ENCODE results near the gene CSNK2B.
A peak's percentile ranks its signal among the peaks of the same experiment; 100 is the strongest.
"Not testable (repeated sequence)": the region's sequence is repeated elsewhere in the genome, so short reads cannot be mapped to it uniquely, and the experiment has no call there.

Gene CSNK2B

DNA sequence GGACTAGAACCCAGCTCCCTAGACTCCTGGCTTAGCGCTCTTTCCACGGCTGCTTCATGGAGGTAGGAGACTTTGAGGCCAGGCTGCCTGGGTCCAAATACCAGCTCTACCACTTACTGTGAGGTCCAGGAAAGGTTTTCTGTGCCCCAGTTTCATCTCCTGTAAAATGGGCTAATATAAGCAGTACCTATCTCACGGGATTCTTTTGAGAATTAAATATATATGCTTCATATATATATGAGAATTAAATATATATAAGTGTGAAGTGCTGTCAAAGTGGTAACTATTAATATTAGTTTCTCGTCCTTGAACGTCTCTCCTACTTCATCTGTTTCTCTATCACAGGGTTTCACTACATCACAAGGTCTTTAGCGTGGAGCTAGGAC, 25.2 kb downstream of the CSNK2B start:
- DNase-seq: no peak

- no peak for DNase-seq
These were observed 25.8 kb downstream of the CSNK2B start for GRCh38 chr6:31691564-31692108.

GRCh38 chr6:31692353-31692752, 26.5 kb downstream of the CSNK2B start:
- DNase-seq: no peak

GRCh38 chr6:31692886-31693285, 27.0 kb downstream of the CSNK2B start:
- no peak for DNase-seq

DNA sequence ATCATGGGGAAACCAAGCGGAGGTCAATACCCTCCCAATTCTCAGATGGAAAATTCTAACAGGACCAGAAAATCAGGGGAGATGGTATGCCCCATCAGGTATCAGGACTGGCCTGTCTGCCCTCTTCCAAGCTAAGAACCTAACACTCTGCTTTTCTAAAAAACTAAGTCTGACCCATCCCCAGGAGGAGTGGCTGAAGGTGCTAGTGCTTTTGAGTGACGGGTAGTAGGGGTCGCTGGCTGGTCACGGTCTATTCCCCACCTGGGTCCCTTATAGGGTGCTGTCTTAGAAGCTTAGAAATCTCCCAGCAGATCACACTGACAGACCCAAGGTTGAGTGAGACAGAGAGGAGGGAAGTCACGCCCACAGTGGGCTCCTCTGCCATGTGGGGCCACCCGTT, 27.7 kb downstream of the CSNK2B start:
- DNase-seq: no peak

DNA sequence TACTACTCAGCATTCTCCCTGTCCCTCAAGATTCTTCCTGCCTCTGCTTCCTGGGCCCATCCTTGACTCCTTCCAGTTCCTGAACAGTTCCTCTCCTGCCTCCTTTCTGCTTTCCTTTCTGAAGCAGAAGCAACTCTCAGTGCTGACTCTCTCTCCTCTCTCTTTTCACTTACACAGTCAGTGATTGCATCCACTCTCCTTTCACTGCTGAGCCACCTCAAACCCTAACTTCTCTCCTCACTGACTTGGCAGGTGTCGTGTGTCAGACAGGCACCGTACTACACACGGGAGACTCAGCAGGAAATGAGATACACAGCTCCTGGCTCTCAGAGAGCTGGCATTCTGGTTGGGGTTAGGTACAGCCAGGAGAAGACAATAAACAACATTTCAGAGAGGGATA, 31.7 kb downstream of the CSNK2B start:
- no peak for DNase-seq

DNA sequence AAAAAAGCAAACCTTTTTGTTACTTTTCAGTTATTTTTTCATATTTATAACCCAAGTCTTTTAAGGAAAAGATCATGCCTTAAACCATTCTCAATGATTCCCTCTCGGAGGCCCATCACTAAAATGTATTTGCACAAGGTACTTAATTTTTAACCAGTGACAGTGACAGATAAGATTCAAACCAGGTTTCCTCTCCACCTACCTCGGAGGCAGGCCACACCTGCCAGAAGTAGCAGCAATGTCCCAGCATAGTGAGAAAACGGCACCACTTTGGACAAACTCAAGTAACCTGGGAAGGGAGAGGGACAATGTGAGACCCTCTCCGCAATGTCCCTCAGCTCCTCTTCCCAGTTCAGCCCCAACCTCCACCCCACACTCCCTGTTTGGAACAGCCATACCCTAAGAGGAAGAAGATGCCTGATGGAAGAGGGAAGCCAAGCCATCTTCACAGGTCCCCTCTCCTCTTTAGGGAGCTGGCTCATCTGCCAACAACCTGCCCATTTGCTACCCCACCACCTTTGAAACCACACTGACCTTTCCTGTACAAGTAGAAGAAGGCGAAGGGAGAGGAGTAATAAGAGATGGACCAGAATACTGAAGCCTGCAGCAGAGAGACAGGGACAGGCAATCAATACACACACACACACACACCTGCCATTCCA, 35.0 kb downstream of the CSNK2B start:
- DNase-seq: no peak

GRCh38 chr6:31701666-31702404, 36.0 kb downstream of the CSNK2B start:
- DNase-seq: no peak

GRCh38 chr6:31702405-31702818, 36.5 kb downstream of the CSNK2B start:
- DNase-seq: no peak

DNA sequence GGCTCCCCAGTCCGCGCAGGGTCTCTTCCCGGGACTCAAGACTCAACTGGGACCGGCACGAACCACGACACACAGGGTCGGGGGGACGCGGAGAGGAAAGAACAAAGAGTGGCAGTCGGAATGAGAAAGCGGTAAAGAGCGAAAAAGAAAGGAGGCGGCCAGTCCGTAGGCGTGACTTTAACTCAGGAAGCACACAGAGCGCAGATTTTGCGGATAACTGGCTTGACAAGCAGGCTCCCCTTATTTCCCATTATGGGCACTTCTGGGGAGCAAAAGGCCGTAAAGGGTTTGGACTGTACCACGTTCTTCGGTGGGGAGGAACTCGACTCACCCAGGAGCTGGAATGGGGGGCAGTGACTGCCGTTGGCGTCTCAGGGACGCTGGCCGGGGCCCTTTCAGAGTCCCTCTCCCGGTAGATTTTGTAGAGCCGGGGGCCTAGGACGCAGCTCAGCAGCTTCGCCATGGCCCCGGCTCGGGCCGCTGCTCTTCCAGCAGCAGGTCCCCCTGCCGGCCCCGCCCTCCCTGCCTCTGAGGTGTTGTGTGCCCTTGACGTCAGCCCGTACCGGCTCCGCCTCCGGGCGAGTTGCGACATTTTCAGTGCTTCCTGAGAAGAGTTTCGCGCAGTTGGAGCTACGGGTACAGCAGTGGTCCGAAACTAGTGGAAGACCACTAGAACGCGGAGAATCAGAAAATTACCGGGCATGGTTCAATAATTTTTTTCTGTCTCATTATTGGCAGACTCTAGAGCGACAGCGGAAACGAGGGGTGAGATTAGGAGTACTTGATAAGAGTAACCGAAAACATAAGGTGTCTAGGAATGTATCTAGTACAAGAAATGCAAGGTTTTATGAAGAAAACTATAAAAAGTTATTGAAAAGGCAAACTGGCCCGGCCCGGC, 37.2 kb downstream of the CSNK2B start, which contains the start of gene ABHD16A:
Gene ABHD16A (minus strand): TSS at position 506 of the 898 bp plus-strand sequence. CDS start 43 bp downstream, at position 463.
- peak; percentile 97 for DNase-seq

GRCh38 chr6:31705931-31706330, 40.1 kb downstream of the CSNK2B start:
- no peak for DNase-seq

DNA sequence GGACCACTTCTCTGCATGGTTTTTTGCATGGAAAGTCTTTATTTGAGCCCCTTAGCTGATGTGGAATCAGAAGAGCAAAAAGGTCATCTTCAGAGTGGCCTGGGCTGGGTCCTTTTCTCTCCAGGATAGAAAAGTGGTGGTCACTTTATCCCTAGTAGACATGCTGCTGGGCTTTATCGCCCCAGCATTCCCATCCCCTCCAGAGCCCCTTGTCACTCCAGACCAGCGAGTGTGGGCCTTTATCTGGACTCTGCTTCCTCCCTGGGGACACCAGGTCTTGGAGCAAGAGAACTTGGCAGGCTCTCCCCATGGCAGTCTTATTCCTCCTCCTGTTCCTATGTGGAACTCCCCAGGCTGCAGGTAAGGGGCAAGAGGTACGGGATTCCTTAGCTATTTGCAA, 40.7 kb downstream of the CSNK2B start, which contains the start of gene LY6G6F:
Gene LY6G6F (plus strand): TSS at position 268 of the 400 bp plus-strand sequence. CDS start 41 bp downstream, at position 309.
- no peak for DNase-seq

DNA sequence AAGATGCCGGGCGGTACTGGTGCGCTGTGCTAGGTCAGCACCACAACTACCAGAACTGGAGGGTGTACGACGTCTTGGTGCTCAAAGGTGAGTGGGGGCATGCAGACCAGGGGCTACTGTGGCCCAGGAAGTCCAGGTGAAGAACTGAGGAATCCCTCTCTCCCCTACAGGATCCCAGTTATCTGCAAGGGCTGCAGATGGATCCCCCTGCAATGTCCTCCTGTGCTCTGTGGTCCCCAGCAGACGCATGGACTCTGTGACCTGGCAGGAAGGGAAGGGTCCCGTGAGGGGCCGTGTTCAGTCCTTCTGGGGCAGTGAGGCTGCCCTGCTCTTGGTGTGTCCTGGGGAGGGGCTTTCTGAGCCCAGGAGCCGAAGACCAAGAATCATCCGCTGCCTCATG, 41.8 kb downstream of the CSNK2B start:
- no peak for DNase-seq

- no peak for DNase-seq
These were observed 42.3 kb downstream of the CSNK2B start for GRCh38 chr6:31708224-31708623.

GRCh38 chr6:31709157-31709556, 43.3 kb downstream of the CSNK2B start:
- DNase-seq: not testable (repeated sequence)

- no peak for DNase-seq
These were observed 44.8 kb downstream of the CSNK2B start for GRCh38 chr6:31710523-31711219.

DNA sequence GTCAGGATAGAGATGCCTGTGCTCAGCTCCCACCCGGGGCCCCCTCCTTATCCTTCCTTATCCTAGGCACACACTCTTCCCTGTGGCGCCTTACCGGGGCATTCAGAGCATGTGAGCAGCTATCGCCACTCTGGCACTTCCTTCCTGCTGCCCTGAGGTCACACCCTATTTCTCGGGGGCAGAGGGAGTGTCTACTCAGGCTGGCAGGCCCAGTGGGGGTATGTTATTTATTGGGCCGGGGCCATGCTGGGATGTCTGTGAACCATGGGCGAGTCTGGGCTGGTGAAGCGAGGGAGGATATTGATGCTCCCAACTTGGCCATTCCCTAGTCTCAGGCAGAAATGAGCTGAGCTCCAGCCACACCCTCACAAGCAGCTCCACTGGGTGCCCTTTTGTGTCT, 45.4 kb downstream of the CSNK2B start:
- no peak for DNase-seq

DNA sequence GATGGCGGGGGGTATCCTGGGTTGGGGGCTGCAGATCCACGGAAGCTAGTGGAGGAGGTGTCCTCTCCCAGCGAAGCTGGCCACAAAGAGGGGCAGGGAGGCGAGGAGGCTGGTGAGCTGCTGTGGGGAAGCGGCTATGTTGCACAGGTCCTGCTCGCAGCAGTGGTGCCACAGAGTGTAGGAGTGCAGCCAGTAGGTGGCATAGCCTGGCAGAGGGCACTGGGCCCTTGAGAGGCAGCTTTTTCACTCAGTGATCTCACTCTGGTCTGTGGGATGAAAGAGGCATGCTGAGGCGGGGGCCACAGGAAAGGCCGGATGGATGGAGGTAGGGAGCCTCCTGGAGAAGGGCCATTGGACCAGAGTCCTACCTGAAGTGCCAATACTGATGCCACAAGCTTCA, 46.4 kb downstream of the CSNK2B start:
- DNase-seq: no peak

DNA sequence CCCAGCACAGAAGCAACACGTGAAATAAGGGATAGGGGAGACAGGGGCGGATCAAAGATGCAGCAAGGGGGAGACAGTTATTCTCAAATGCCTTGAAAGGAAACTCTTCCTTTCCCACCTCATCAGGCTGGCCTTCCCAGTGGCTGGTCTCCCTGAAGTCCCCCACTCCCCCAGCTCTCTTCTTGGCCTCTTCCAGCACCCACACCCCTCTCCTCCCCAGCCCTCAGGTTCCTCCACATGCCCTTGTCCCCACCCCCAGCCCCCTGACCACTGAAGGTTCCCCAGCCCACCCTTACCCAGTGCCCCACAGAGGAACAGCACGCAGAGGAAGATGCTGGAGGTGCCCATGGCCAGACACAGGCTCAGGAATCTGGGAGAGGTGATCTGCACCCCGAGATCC, 47.6 kb downstream of the CSNK2B start:
- DNase-seq: no peak

DNA sequence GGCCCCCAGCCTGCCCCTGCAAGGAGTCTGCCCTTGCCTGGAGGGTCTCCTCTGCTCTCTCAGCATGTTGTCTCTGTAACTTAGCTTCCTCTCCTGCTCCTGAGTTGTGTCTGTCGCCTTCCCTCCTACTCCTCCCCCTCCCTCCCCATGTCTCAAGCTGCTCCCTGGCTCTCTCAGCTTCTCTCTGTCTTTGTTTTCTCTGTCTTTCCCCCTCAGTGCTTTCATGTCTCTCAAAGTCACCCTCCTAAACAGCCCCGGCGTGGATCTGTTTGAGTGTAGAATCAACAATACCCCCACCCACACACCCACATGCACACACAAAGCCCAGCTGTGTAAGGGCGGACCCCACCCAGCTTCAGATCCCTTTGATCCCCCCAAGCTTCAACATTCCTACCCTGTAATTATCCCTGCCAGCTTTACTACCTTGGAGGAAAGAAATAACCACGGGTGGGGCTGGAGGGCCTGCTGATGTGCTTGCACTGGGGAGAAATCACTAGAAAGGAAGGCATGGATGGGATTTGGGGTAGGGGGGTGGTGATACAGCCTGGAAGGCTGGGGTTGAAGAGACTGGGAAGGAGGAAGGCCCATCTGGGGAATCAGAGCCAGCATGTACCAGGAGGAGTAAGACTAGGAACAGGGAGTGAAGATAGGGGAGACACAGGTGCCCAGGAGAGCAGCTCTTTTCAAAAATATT, 48.3 kb downstream of the CSNK2B start:
- no peak for DNase-seq

DNA sequence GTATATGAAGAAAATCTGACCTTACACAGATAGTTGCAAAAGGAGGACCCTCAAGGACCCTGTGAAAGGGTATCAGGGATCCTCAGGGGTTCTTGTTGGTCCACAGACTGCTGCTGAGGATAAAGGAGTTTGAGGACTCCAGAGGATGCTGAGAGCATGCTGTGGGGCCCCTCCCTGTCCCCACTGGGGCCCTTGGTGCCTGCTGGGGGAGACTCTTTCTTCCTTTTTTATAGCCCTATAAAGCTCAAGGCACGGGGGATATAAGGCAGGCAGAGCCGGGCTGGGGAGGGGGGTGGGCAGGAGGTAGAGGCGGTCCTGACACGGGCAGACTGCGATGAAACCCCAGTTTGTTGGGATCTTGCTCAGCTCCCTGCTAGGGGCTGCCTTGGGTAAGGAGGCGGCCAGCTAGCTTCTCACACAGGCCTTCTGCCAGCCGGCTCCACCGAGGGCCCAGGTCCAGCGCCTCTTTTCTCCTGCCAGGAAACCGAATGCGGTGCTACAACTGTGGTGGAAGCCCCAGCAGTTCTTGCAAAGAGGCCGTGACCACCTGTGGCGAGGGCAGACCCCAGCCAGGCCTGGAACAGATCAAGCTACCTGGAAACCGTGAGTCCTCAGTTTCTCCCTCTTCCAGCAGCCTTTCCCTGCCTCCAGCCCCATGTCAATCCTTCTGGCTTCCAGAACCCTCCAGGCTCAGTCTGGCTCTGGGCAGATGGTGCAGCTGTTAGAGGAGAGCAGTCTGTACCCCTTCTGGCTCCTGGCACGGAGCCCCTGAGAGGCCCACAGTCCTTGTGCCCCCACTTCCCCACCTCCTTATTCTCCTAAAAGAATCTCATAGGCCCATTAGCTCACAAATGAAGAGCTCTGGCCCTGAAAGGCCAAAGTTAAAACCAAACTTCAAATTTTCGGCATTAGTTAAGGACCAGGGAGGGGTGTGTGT, 49.4 kb downstream of the CSNK2B start, which contains the start of gene LY6G6D:
Gene LY6G6D (plus strand): TSS at position 327 of the 937 bp plus-strand sequence. CDS start 8 bp downstream, at position 335.
- no peak for DNase-seq
